Endothelial cell of umbilical vein (primary cell): ENCODE measurements around the gene GPR65. TPM values are rescaled to one million over a fixed set of nuclear protein-coding genes. Genes with fewer than 3 reads are reported as not detected.

ENCODE experiments used
- BruUV-seq: library from RNA; stranded (reverse); fragments of 400-500 nt; replicated peaks from 2 replicates; lab custom pipeline; 2021; lab: Mats Ljungman, UMichigan
- CTCF ChIA-PET: fragments of 300-600, 350-600 bp; sonication (Branson Sonifier 250); formaldehyde crosslinking; loops from one replicate; lab custom pipeline; 2021; ENCODE audit warnings: antibody characterized with exemption, inconsistent platforms; lab: Charles Lee
- POLR2A ChIA-PET: fragments of 300-600, 350-600 bp; sonication (Branson Sonifier 250); formaldehyde crosslinking; loops from one replicate; lab custom pipeline; 2021; ENCODE audit warnings: antibody characterized with exemption, inconsistent platforms; lab: Charles Lee
- DNase-seq: peaks from one replicate; pipeline ENCODE4 v3.0.0-alpha.2; 2011; ENCODE audit warnings: low read depth, low spot score
- FAIRE-seq: peaks from 2 replicates; lab custom pipeline; 2011; peaks lifted over from hg19 to GRCh38; lab: Jason Lieb, UNC
- H2AFZ ChIP-seq: 2 replicates; pipeline ENCODE4 v1.6.0; 2012; ENCODE audit warnings: low read depth, low read length, control low read depth, inconsistent platforms
- H3K27ac ChIP-seq: 2 replicates; pipeline ENCODE4 v1.5.1; 2011; ENCODE audit warnings: low read depth, mild to moderate bottlenecking, control low read depth, low read length, moderate library complexity; ENCODE audit not compliant: insufficient read depth
- H3K27me3 ChIP-seq, 2 experiments: 2 replicates each; pipeline versions ENCODE4 v1.6.0 to v1.6.1; 2011; ENCODE audit warnings: low read length in 2 of 2, mixed read lengths in 1 of 2; ENCODE audit not compliant: control insufficient read depth in 2 of 2, insufficient read depth in 2 of 2
- H3K36me3 ChIP-seq, 2 experiments: 2 replicates in 1 of 2; 3 replicates in 1 of 2; pipeline ENCODE4 v1.5.1; 2011; ENCODE audit warnings: low read length in 2 of 2, mild to moderate bottlenecking in 1 of 2, moderate library complexity in 1 of 2; ENCODE audit not compliant: control insufficient read depth in 2 of 2, insufficient read depth in 2 of 2; ENCODE audit errors: extremely low read depth in 1 of 2
- H3K4me1 ChIP-seq: 3 replicates; pipeline ENCODE4 v1.5.1; 2011; ENCODE audit warnings: mild to moderate bottlenecking, low read length; ENCODE audit not compliant: control insufficient read depth, insufficient read depth; ENCODE audit errors: extremely low read depth
- H3K4me2 ChIP-seq: 2 replicates; pipeline ENCODE4 v1.6.1; 2011; ENCODE audit warnings: low read length, control low read depth, mixed read lengths; ENCODE audit not compliant: insufficient read depth
- H3K4me3 ChIP-seq, 3 experiments: fragments of 200-600 bp in 1 of 3; sonication (generic), shearing (Covaris generic) in 1 of 3; replicated peaks in 1 of 3; 2 replicates each; pipeline ENCODE4 v1.5.1; 2011 to 2016; ENCODE audit warnings: control low read depth in 3 of 3, low read length in 3 of 3, mild to moderate bottlenecking in 2 of 3, inconsistent platforms in 1 of 3, low read depth in 1 of 3, moderate library complexity in 1 of 3; ENCODE audit not compliant: insufficient read depth in 1 of 3
- H3K79me2 ChIP-seq: 2 replicates; pipeline ENCODE4 v1.6.0; 2012; ENCODE audit warnings: low read length, inconsistent platforms; ENCODE audit not compliant: control insufficient read depth, insufficient read depth
- H3K9ac ChIP-seq: replicated peaks from 2 replicates; pipeline ENCODE3; 2011; ENCODE audit warnings: low read length, control low read depth; ENCODE audit not compliant: insufficient read depth; ENCODE audit errors: extremely low read depth
- H3K9me1 ChIP-seq: replicated peaks from 3 replicates; pipeline ENCODE4 v1.6.0; 2011; ENCODE audit warnings: mild to moderate bottlenecking, low read length; ENCODE audit not compliant: control insufficient read depth, insufficient read depth; ENCODE audit errors: extremely low read depth
- H3K9me3 ChIP-seq: replicated peaks from 2 replicates; pipeline ENCODE4 v1.5.1; 2012; ENCODE audit warnings: low read length, inconsistent platforms; ENCODE audit not compliant: control insufficient read depth, insufficient read depth
- H4K20me1 ChIP-seq: replicated peaks from 2 replicates; pipeline ENCODE3; 2011; ENCODE audit warnings: mild to moderate bottlenecking, low read length; ENCODE audit not compliant: control insufficient read depth, insufficient read depth; ENCODE audit errors: extremely low read depth
- EZH2 ChIP-seq: IDR thresholded peaks from 2 replicates; pipeline ENCODE4 v1.6.1; 2012; ENCODE audit warnings: borderline replicate concordance, low read depth, mild to moderate bottlenecking, moderate library complexity, low read length, inconsistent platforms; ENCODE audit not compliant: severe bottlenecking
- GATA2 ChIP-seq: IDR thresholded peaks from 2 replicates; pipeline ENCODE4 v1.7.0; 2011; ENCODE audit warnings: low read depth, mild to moderate bottlenecking, moderate library complexity, mixed read lengths, low read length; ENCODE audit not compliant: insufficient read length, insufficient read depth
- JUN ChIP-seq: IDR thresholded peaks from 2 replicates; pipeline ENCODE4 v1.6.1; 2011; ENCODE audit warnings: borderline replicate concordance, low read depth; ENCODE audit not compliant: insufficient read length, insufficient read depth
- MYC ChIP-seq: IDR thresholded peaks from one replicate; pipeline ENCODE4 v1.6.1; 2011; ENCODE audit warnings: mild to moderate bottlenecking, low read depth, low read length
- POLR2A ChIP-seq: IDR thresholded peaks from 2 replicates; pipeline ENCODE4 v1.6.1; 2012; ENCODE audit warnings: low read depth, mild to moderate bottlenecking, control low read depth, low read length
- POLR2AphosphoS5 ChIP-seq: IDR thresholded peaks from 2 replicates; pipeline ENCODE4 v1.6.1; 2012; ENCODE audit warnings: low read depth, mild to moderate bottlenecking, control low read depth, low read length, moderate library complexity; ENCODE audit not compliant: insufficient read depth
- dilution Hi-C: fragments of 300-500 bp; cut with MboI; formaldehyde crosslinking; loops from one replicate; pipeline ENCODE4 v1.15.0; 2019; ENCODE audit warnings: low sequenced_read_pairs; ENCODE audit not compliant: extremely low pct_ligation_motif_present
- intact Hi-C: fragments of 100-400 bp; cut with micrococcal nuclease; formaldehyde crosslinking; loops from one replicate; pipeline ENCODE4 v1.10.0; 2022
- polyA plus RNA-seq, 4 experiments: library from polyadenylated mRNA; depleted of rRNA in 3 of 4; stranded (reverse) in 3 of 4; unstranded in 1 of 4; fragments of >200 nt; gene quantifications; 2 replicates each; pipeline versions ENCODE4 v1.2.1 to v1.2.3, GENCODE V29; 2011 to 2012; ENCODE audit warnings: missing spikeins in 1 of 4
- total RNA-seq: library from RNA; stranded (reverse); gene quantifications from 2 replicates; pipeline ENCODE4 v1.2.3, GENCODE V29; 2021
- TF ChIP-seq, protein P1 (sequence below), 2 donors: IDR thresholded peaks; 1 replicate in 1 of 2; 2 replicates in 1 of 2; pipeline ENCODE4 v1.5.1; 2011; ENCODE audit warnings: low read length in 2 of 2, mild to moderate bottlenecking in 2 of 2, moderate library complexity in 2 of 2, control low read depth in 1 of 2, inconsistent platforms in 1 of 2, low read depth in 1 of 2; ENCODE audit not compliant: insufficient read depth in 1 of 2; ENCODE audit errors: extremely low read depth in 1 of 2
- TF ChIP-seq, protein P2 (sequence below): IDR thresholded peaks from 2 replicates; pipeline ENCODE4 v1.6.1; 2011; ENCODE audit not compliant: insufficient read depth, insufficient read length

Gene GPR65
- total and polyA plus RNA-seq, 2 donors (not counting 3 experiments of a cell fraction or from before 2014, with no cell fraction given), result 0.03 to 0.07 TPM

DNA sequence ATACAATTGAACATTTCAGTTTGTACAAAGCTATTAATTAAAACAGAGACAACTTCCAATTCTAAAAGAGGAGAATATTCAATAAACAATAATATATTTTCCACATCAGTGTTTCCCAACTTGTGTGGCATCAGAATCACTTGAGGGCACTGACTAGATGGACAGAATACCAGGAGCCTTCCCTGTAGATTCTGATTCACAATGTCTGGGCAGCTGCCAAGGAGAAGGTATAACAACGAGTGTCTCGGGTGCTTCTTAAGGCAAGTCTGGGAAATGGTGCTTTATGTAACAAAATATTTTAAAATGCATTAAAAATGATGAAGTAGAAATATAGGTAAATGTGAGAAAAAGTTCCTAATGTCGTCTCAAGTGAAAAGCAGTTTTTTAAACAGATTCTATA is 38.1 kb upstream of the GPR65 start:
- DNase-seq (no peak), FAIRE-seq (no peak)
- H4K20me1 ChIP-seq, result no peaks in the 10 kb centered on the region
- H3K9me1 ChIP-seq, result no peaks in the 10 kb centered on the region
- H3K4me2 ChIP-seq, result no peak overlapping the region
- dilution Hi-C loops, result no loop called here
- H3K79me2 ChIP-seq, result no peaks in the 10 kb centered on the region
- H3K27me3 ChIP-seq, result no peaks in the 10 kb centered on the region
- no peak overlapping the region for H3K4me3 ChIP-seq
- TF ChIP-seq MYC (no peak), EZH2 (no peak), JUN (no peak), GATA2 (no peak), POLR2A (no peak), POLR2AphosphoS5 (no peak)
- TF ChIP-seq, protein P1, sequence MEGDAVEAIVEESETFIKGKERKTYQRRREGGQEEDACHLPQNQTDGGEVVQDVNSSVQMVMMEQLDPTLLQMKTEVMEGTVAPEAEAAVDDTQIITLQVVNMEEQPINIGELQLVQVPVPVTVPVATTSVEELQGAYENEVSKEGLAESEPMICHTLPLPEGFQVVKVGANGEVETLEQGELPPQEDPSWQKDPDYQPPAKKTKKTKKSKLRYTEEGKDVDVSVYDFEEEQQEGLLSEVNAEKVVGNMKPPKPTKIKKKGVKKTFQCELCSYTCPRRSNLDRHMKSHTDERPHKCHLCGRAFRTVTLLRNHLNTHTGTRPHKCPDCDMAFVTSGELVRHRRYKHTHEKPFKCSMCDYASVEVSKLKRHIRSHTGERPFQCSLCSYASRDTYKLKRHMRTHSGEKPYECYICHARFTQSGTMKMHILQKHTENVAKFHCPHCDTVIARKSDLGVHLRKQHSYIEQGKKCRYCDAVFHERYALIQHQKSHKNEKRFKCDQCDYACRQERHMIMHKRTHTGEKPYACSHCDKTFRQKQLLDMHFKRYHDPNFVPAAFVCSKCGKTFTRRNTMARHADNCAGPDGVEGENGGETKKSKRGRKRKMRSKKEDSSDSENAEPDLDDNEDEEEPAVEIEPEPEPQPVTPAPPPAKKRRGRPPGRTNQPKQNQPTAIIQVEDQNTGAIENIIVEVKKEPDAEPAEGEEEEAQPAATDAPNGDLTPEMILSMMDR (IDR thresholded peaks at IDR 0.05; ENCODE audit: extremely low read depth in 1 of 2, insufficient read depth in 1 of 2, low read depth in 1 of 2, low read length in 2 of 2), result no peak
- TF ChIP-seq, protein P2, sequence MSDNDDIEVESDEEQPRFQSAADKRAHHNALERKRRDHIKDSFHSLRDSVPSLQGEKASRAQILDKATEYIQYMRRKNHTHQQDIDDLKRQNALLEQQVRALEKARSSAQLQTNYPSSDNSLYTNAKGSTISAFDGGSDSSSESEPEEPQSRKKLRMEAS, result no peak
- H2AFZ ChIP-seq, result no peak overlapping the region
- no peak overlapping the region for H3K27ac ChIP-seq
- no peaks in the 10 kb centered on the region for H3K4me1 ChIP-seq
- POLR2A ChIA-PET, result no interaction called here
- H3K36me3 ChIP-seq, result peaks cover 0 to 3% of the 10 kb centered on the region in 2 experiments
- intact Hi-C loops, result no loop called here
- BruUV-seq, result no TSS peak
- no peaks in the 10 kb centered on the region for H3K9me3 ChIP-seq
- CTCF ChIA-PET, result interaction anchor here (0.8 to 0.9 kb wide), 2 partner anchors 19 to 21 kb away, joined by 3 read pairs; no protein-coding TSS in a partner anchor
- H3K9ac ChIP-seq, result no peak overlapping the region
